Measurements from ENCODE around the gene TFRC.

DNA sequence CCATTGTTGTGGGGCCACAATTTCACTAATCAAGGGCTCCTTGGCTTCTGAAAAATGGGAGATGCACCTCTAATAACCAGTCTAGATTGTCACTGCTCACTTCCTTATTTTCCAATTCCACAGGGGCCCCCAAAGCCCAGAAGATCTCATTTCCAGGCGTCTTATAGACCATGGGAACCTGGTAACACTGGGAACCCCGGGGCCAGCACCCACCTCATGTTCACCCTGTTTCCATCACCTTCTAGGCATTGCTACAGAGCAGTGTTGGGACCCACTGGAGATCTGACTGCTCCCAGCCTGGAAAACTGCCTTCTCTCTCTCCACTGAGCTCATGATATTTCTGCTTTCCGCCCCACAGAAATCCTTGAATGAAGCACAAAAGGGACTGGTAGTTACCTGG is 61.5 kb downstream of the TFRC start:
- TF ChIP-seq, protein P1, sequence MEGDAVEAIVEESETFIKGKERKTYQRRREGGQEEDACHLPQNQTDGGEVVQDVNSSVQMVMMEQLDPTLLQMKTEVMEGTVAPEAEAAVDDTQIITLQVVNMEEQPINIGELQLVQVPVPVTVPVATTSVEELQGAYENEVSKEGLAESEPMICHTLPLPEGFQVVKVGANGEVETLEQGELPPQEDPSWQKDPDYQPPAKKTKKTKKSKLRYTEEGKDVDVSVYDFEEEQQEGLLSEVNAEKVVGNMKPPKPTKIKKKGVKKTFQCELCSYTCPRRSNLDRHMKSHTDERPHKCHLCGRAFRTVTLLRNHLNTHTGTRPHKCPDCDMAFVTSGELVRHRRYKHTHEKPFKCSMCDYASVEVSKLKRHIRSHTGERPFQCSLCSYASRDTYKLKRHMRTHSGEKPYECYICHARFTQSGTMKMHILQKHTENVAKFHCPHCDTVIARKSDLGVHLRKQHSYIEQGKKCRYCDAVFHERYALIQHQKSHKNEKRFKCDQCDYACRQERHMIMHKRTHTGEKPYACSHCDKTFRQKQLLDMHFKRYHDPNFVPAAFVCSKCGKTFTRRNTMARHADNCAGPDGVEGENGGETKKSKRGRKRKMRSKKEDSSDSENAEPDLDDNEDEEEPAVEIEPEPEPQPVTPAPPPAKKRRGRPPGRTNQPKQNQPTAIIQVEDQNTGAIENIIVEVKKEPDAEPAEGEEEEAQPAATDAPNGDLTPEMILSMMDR (IDR thresholded peaks at IDR 0.05), result no peak
- no peak for TF ChIP-seq POLR2A (IDR thresholded peaks at IDR 0.05)

Measured in ovary (tissue), 3 donors.